Measurements from ENCODE around the gene UBE2J1.

- TF ChIP-seq LEF1 (IDR thresholded peaks at IDR 0.05; ENCODE audit: borderline replicate concordance) (no peak), FOXK2 (IDR thresholded peaks at IDR 0.05) (no peak), CTBP1 (IDR thresholded peaks at IDR 0.05; ENCODE audit: borderline replicate concordance) (no peak), SP1 (IDR thresholded peaks at IDR 0.05) (no peak), ZNF384 (IDR thresholded peaks at IDR 0.05) (no peak), NFRKB (IDR thresholded peaks at IDR 0.05) (no peak), FOXA1 (IDR thresholded peaks at IDR 0.05) (no peak), SUZ12 (IDR thresholded peaks at IDR 0.05) (no peak), PKNOX1 (IDR thresholded peaks at IDR 0.05) (no peak), BHLHE40 (IDR thresholded peaks at IDR 0.05; ENCODE audit: borderline replicate concordance) (no peak)
Observed at GRCh38 chr6:89371849-89372505, 19.5 kb upstream of the UBE2J1 start.

All from HEK293T (cell line).